ENCODE results near the gene LRCOL1. TPM values are rescaled to one million over a fixed set of nuclear protein-coding genes. Genes with fewer than 3 reads are reported as not detected.

Gene LRCOL1
- total and polyA plus RNA-seq, 2 experiments from 2014 or later, result 1.7 TPM; not detected in 1

GRCh38 chr12:132642846-132643835 lies 32.8 kb upstream of the LRCOL1 start:
- Histone ChIP-seq H3K9me2 (ENCODE audit: insufficient read depth) (no peaks in the 10 kb centered on the region), H3K79me2 (replicated peaks; ENCODE audit: insufficient read depth) (no peaks in the 10 kb centered on the region), H3K36me3 (ENCODE audit: insufficient read depth) (peaks cover 35% of the 10 kb centered on the region), H2AFZ (no peak overlapping the region), H4K20me1 (replicated peaks; ENCODE audit: insufficient read depth) (peaks cover 13% of the 10 kb centered on the region), H3K27me3 (ENCODE audit: insufficient read depth) (no peaks in the 10 kb centered on the region), H3F3A (replicated peaks; ENCODE audit: low read depth) (peaks cover 8% of the 10 kb centered on the region; the same call in 1 of the 2 replicates), H3K4me1 (ENCODE audit: insufficient read depth) (no peaks in the 10 kb centered on the region), H3K4me3 (no peak overlapping the region), H3K4me2 (no peak overlapping the region), H3K27ac (ENCODE audit: low read depth) (no peak overlapping the region)
- no peaks in the 10 kb centered on the region for H3K9me3 Mint-ChIP-seq
- no peak for TF ChIP-seq ZNF331 (CRISPR knock-in tag; IDR thresholded peaks at IDR 0.05; ENCODE audit: low read depth)
- no peak overlapping the region for H3K4me3 Mint-ChIP-seq
- DNase-seq (ENCODE audit: low spot score) (no peak), ATAC-seq (no peak)
- H3K27ac Mint-ChIP-seq, result no peak overlapping the region
- H3K4me1 Mint-ChIP-seq, result no peaks in the 10 kb centered on the region
- peaks cover 8% of the 10 kb centered on the region for H3K27me3 Mint-ChIP-seq (ENCODE audit: insufficient read depth, low read depth, poor library complexity)
- peaks cover 78% of the 10 kb centered on the region for H3K36me3 Mint-ChIP-seq (ENCODE audit: low read depth)

- Histone ChIP-seq H4K20me1 (replicated peaks; ENCODE audit: insufficient read depth) (peaks cover 9% of the 10 kb centered on the region), H2AFZ (no peak overlapping the region), H3K9me2 (ENCODE audit: insufficient read depth) (no peaks in the 10 kb centered on the region), H3K79me2 (replicated peaks; ENCODE audit: insufficient read depth) (no peaks in the 10 kb centered on the region), H3K4me2 (no peak overlapping the region), H3F3A (replicated peaks; ENCODE audit: low read depth) (peaks cover 11% of the 10 kb centered on the region; the same call in 1 of the 2 replicates), H3K4me3 (no peak overlapping the region), H3K27me3 (ENCODE audit: insufficient read depth) (no peaks in the 10 kb centered on the region), H3K4me1 (ENCODE audit: insufficient read depth) (no peaks in the 10 kb centered on the region), H3K36me3 (ENCODE audit: insufficient read depth) (peaks cover 37% of the 10 kb centered on the region), H3K27ac (ENCODE audit: low read depth) (no peak overlapping the region)
- Mint-ChIP-seq H3K27me3 (ENCODE audit: insufficient read depth, low read depth, poor library complexity) (peaks cover 10% of the 10 kb centered on the region), H3K27ac (no peak overlapping the region), H3K36me3 (ENCODE audit: low read depth) (peaks cover 78% of the 10 kb centered on the region), H3K9me3 (no peaks in the 10 kb centered on the region), H3K4me3 (no peak overlapping the region), H3K4me1 (no peaks in the 10 kb centered on the region)
- ATAC-seq (no peak), DNase-seq (ENCODE audit: low spot score) (no peak)
- TF ChIP-seq NANOG (IDR thresholded peaks at IDR 0.05; ENCODE audit: borderline replicate concordance) (no peak), EZH2 (IDR thresholded peaks at IDR 0.05; ENCODE audit: low read depth, unreplicated experiment) (no peak), ZNF114 (CRISPR knock-in tag; IDR thresholded peaks at IDR 0.05) (no peak), JUNB (IDR thresholded peaks at IDR 0.05; ENCODE audit: unreplicated experiment) (no peak), CREB1 (CRISPR knock-in tag; IDR thresholded peaks at IDR 0.05; ENCODE audit: low read depth) (no peak), POLR2AphosphoS5 (IDR thresholded peaks at IDR 0.05; ENCODE audit: low read depth) (no peak)
- TF ChIP-seq, protein P1, sequence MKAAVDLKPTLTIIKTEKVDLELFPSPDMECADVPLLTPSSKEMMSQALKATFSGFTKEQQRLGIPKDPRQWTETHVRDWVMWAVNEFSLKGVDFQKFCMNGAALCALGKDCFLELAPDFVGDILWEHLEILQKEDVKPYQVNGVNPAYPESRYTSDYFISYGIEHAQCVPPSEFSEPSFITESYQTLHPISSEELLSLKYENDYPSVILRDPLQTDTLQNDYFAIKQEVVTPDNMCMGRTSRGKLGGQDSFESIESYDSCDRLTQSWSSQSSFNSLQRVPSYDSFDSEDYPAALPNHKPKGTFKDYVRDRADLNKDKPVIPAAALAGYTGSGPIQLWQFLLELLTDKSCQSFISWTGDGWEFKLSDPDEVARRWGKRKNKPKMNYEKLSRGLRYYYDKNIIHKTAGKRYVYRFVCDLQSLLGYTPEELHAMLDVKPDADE (IDR thresholded peaks at IDR 0.05), result no peak
- TF ChIP-seq, protein P2, sequence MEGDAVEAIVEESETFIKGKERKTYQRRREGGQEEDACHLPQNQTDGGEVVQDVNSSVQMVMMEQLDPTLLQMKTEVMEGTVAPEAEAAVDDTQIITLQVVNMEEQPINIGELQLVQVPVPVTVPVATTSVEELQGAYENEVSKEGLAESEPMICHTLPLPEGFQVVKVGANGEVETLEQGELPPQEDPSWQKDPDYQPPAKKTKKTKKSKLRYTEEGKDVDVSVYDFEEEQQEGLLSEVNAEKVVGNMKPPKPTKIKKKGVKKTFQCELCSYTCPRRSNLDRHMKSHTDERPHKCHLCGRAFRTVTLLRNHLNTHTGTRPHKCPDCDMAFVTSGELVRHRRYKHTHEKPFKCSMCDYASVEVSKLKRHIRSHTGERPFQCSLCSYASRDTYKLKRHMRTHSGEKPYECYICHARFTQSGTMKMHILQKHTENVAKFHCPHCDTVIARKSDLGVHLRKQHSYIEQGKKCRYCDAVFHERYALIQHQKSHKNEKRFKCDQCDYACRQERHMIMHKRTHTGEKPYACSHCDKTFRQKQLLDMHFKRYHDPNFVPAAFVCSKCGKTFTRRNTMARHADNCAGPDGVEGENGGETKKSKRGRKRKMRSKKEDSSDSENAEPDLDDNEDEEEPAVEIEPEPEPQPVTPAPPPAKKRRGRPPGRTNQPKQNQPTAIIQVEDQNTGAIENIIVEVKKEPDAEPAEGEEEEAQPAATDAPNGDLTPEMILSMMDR (conservative IDR thresholded peaks at IDR 0.05; ENCODE audit: low read depth in 2 of 2), result no peak
- TF ChIP-seq, protein P3, sequence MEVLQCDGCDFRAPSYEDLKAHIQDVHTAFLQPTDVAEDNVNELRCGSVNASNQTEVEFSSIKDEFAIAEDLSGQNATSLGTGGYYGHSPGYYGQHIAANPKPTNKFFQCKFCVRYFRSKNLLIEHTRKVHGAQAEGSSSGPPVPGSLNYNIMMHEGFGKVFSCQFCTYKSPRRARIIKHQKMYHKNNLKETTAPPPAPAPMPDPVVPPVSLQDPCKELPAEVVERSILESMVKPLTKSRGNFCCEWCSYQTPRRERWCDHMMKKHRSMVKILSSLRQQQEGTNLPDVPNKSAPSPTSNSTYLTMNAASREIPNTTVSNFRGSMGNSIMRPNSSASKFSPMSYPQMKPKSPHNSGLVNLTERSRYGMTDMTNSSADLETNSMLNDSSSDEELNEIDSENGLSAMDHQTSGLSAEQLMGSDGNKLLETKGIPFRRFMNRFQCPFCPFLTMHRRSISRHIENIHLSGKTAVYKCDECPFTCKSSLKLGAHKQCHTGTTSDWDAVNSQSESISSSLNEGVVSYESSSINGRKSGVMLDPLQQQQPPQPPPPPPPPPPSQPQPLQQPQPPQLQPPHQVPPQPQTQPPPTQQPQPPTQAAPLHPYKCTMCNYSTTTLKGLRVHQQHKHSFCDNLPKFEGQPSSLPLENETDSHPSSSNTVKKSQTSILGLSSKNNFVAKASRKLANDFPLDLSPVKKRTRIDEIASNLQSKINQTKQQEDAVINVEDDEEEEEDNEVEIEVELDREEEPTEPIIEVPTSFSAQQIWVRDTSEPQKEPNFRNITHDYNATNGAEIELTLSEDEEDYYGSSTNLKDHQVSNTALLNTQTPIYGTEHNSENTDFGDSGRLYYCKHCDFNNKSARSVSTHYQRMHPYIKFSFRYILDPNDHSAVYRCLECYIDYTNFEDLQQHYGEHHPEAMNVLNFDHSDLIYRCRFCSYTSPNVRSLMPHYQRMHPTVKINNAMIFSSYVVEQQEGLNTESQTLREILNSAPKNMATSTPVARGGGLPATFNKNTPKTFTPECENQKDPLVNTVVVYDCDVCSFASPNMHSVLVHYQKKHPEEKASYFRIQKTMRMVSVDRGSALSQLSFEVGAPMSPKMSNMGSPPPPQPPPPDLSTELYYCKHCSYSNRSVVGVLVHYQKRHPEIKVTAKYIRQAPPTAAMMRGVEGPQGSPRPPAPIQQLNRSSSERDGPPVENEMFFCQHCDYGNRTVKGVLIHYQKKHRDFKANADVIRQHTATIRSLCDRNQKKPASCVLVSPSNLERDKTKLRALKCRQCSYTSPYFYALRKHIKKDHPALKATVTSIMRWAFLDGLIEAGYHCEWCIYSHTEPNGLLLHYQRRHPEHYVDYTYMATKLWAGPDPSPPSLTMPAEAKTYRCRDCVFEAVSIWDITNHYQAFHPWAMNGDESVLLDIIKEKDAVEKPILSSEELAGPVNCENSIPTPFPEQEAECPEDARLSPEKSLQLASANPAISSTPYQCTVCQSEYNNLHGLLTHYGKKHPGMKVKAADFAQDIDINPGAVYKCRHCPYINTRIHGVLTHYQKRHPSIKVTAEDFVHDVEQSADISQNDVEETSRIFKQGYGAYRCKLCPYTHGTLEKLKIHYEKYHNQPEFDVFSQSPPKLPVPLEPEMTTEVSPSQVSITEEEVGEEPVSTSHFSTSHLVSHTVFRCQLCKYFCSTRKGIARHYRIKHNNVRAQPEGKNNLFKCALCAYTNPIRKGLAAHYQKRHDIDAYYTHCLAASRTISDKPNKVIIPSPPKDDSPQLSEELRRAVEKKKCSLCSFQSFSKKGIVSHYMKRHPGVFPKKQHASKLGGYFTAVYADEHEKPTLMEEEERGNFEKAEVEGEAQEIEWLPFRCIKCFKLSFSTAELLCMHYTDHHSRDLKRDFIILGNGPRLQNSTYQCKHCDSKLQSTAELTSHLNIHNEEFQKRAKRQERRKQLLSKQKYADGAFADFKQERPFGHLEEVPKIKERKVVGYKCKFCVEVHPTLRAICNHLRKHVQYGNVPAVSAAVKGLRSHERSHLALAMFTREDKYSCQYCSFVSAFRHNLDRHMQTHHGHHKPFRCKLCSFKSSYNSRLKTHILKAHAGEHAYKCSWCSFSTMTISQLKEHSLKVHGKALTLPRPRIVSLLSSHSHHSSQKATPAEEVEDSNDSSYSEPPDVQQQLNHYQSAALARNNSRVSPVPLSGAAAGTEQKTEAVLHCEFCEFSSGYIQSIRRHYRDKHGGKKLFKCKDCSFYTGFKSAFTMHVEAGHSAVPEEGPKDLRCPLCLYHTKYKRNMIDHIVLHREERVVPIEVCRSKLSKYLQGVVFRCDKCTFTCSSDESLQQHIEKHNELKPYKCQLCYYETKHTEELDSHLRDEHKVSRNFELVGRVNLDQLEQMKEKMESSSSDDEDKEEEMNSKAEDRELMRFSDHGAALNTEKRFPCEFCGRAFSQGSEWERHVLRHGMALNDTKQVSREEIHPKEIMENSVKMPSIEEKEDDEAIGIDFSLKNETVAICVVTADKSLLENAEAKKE (CRISPR knock-in tag; IDR thresholded peaks at IDR 0.05), result no peak
These were observed 31.6 kb upstream of the LRCOL1 start for GRCh38 chr12:132641811-132642650.
